HG03139 (cell line): ENCODE data around the gene MRC1.
A peak's percentile ranks its signal among the peaks of the same experiment; 100 is the strongest.

ENCODE experiments used
- ATAC-seq: cut with Tn5 transposase; IDR thresholded peaks from one replicate; pipeline ENCODE4 v1.9.1; 2021; ENCODE audit not compliant: unreplicated experiment

MRC1 gene

GRCh38 chr10:17795083-17795482 is 14.1 kb upstream of the MRC1 start:
- ATAC-seq = no peak

GRCh38 chr10:17795813-17796594 is 13.1 kb upstream of the MRC1 start:
- no peak for ATAC-seq

GRCh38 chr10:17801507-17801906 is 7.6 kb upstream of the MRC1 start:
- no peak for ATAC-seq

GRCh38 chr10:17802350-17802749 is 6.8 kb upstream of the MRC1 start:
- no peak for ATAC-seq

GRCh38 chr10:17802976-17803375 is 6.2 kb upstream of the MRC1 start:
- no peak for ATAC-seq

GRCh38 chr10:17805330-17805729 is 3.8 kb upstream of the MRC1 start:
- ATAC-seq = no peak

GRCh38 chr10:17805921-17806577 is 3.1 kb upstream of the MRC1 start:
- ATAC-seq = peak; percentile 77

GRCh38 chr10:17811146-17811865 is 2.2 kb downstream of the MRC1 start:
- ATAC-seq = no peak

GRCh38 chr10:17814973-17815372 is 5.8 kb downstream of the MRC1 start:
- ATAC-seq = no peak

GRCh38 chr10:17816199-17816598 is 7.1 kb downstream of the MRC1 start:
- no peak for ATAC-seq

- no peak for ATAC-seq
Observed at GRCh38 chr10:17817316-17817715, 8.2 kb downstream of the MRC1 start.

- ATAC-seq = no peak
Observed at GRCh38 chr10:17817790-17818189, 8.6 kb downstream of the MRC1 start.

- no peak for ATAC-seq
Observed at GRCh38 chr10:17819836-17820235, 10.7 kb downstream of the MRC1 start.

GRCh38 chr10:17820943-17821342 is 11.8 kb downstream of the MRC1 start:
- no peak for ATAC-seq

- ATAC-seq = no peak
Observed at GRCh38 chr10:17821893-17822292, 12.7 kb downstream of the MRC1 start.

GRCh38 chr10:17831341-17831740 is 22.2 kb downstream of the MRC1 start:
- no peak for ATAC-seq

- ATAC-seq = no peak
Observed at GRCh38 chr10:17831896-17832295, 22.7 kb downstream of the MRC1 start.

- no peak for ATAC-seq
Observed at GRCh38 chr10:17833656-17834055, 24.5 kb downstream of the MRC1 start.

GRCh38 chr10:17835688-17836087 is 26.5 kb downstream of the MRC1 start:
- ATAC-seq = no peak

- ATAC-seq = no peak
Observed at GRCh38 chr10:17836942-17837341, 27.8 kb downstream of the MRC1 start.

- ATAC-seq = no peak
Observed at GRCh38 chr10:17838080-17838648, 29.0 kb downstream of the MRC1 start.

- ATAC-seq = no peak
Observed at GRCh38 chr10:17841050-17841449, 31.9 kb downstream of the MRC1 start.
